ENCODE results near the gene INSR. TPM values are rescaled to one million over a fixed set of nuclear protein-coding genes. Genes with fewer than 3 reads are reported as not detected.
A peak's percentile ranks its signal among the peaks of the same experiment; 100 is the strongest.

Gene INSR
- total RNA-seq, 1 donor from 2014 or later, result 32.5 TPM

DNA sequence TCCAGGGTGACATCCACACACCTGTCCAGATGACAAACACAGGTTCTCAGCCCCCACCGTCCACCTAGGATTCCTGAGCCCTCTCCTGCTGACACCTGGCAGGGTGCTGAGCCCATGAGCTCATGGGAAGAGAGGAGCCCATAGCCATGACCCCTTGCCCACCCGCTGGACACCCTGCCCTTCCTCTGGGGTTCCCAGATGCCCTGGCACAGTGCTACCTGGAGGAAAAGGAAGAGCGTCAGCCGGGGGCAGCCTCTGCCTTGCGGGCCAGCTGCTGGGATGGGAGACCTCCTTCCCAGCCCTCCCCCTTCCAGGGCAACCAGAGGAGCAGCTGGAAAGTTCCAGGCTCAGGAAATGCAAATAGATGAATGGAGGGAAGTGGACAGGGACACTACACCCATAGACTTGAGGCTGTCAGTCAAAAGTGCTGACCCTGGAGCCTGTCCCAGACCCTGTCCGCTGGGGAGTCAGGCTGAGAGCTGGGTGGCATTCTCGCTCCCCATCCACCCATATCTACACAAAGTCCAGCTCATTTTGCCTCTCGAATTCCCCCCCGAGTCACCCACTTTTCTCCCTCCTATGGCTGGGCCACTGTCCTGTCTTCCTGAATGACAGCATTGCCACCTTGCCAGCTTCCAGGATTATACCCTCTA, 42.2 kb upstream of the INSR start:
- TF ChIP-seq, protein P1, sequence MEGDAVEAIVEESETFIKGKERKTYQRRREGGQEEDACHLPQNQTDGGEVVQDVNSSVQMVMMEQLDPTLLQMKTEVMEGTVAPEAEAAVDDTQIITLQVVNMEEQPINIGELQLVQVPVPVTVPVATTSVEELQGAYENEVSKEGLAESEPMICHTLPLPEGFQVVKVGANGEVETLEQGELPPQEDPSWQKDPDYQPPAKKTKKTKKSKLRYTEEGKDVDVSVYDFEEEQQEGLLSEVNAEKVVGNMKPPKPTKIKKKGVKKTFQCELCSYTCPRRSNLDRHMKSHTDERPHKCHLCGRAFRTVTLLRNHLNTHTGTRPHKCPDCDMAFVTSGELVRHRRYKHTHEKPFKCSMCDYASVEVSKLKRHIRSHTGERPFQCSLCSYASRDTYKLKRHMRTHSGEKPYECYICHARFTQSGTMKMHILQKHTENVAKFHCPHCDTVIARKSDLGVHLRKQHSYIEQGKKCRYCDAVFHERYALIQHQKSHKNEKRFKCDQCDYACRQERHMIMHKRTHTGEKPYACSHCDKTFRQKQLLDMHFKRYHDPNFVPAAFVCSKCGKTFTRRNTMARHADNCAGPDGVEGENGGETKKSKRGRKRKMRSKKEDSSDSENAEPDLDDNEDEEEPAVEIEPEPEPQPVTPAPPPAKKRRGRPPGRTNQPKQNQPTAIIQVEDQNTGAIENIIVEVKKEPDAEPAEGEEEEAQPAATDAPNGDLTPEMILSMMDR (IDR thresholded peaks at IDR 0.05), result no peak
- no peak overlapping the region for H3K27ac Mint-ChIP-seq (ENCODE audit: unreplicated experiment)
- H3K4me1 Mint-ChIP-seq (ENCODE audit: low read depth), result peaks cover 6% of the 10 kb centered on the region
- H3K27me3 Mint-ChIP-seq (ENCODE audit: low read depth), result peaks cover 26% of the 10 kb centered on the region
- H3K36me3 Mint-ChIP-seq (ENCODE audit: low read depth), result no peaks in the 10 kb centered on the region
- no peak overlapping the region for H3K4me3 Mint-ChIP-seq (ENCODE audit: unreplicated experiment)
- DNase-seq (ENCODE audit: low spot score), result no peak
- no peaks in the 10 kb centered on the region for H3K9me3 Mint-ChIP-seq (ENCODE audit: low read depth)

GRCh38 chr19:7333198-7334118, 39.2 kb upstream of the INSR start:
- H3K4me3 Mint-ChIP-seq (ENCODE audit: unreplicated experiment), result no peak overlapping the region
- no peaks in the 10 kb centered on the region for H3K36me3 Mint-ChIP-seq (ENCODE audit: low read depth)
- DNase-seq (ENCODE audit: low spot score), result no peak
- no peak overlapping the region for H3K27ac Mint-ChIP-seq (ENCODE audit: unreplicated experiment)
- TF ChIP-seq, protein P1 (IDR thresholded peaks at IDR 0.05), result no peak
- peaks cover 22% of the 10 kb centered on the region for H3K27me3 Mint-ChIP-seq (ENCODE audit: low read depth)
- no peaks in the 10 kb centered on the region for H3K9me3 Mint-ChIP-seq (ENCODE audit: low read depth)
- no peaks in the 10 kb centered on the region for H3K4me1 Mint-ChIP-seq (ENCODE audit: low read depth)

DNA sequence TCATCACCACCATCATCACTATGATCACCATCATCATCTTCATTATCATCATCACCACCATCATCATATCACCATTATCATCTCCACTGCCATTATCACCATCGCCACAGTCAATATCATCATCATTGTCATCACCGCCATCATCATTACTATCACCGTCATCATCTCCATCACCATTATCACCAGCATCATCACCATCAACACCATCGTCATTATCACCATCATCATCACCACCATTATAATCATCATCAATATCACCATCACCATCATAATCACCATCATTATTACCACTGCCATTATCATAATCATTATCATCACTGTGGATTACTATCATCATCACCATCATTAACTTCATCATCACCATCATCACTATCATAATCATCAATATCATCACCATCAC, 37.2 kb upstream of the INSR start:
- H3K36me3 Mint-ChIP-seq (ENCODE audit: low read depth), result no peaks in the 10 kb centered on the region

DNA sequence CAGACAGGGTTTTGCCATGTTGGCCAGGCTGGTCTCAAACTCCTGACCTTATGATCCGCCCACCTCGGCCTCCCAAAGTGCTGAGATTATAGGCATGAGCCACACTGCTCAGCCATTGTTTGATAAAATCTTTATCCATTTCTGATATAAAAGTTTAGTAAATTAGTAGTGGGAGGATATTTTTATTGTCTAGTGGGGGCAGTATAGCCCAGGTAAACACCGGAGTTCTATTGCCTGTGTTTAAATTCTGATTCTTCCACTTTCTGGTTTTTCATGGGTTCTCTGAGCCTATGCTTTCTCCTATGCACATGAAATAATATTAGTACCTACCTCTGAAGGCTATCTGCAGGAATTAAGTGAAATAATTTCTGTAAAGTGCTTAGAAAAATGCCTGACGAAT, 34.4 kb upstream of the INSR start:
- H3K36me3 Mint-ChIP-seq (ENCODE audit: low read depth), result peaks cover 1% of the 10 kb centered on the region
- DNase-seq (ENCODE audit: low spot score), result peak; percentile 6
- H3K27me3 Mint-ChIP-seq (ENCODE audit: low read depth), result peaks cover 13% of the 10 kb centered on the region
- TF ChIP-seq, protein P1 (IDR thresholded peaks at IDR 0.05), result no peak
- peaks cover 10% of the 10 kb centered on the region for H3K9me3 Mint-ChIP-seq (ENCODE audit: low read depth)
- H3K4me1 Mint-ChIP-seq (ENCODE audit: low read depth), result no peaks in the 10 kb centered on the region
- no peak overlapping the region for H3K4me3 Mint-ChIP-seq (ENCODE audit: unreplicated experiment)
- no peak overlapping the region for H3K27ac Mint-ChIP-seq (ENCODE audit: unreplicated experiment)

More for the DNA sequence above, 37.2 kb upstream of the INSR start:
- peaks cover 19% of the 10 kb centered on the region for H3K27me3 Mint-ChIP-seq (ENCODE audit: low read depth)
- no peaks in the 10 kb centered on the region for H3K9me3 Mint-ChIP-seq (ENCODE audit: low read depth)
- TF ChIP-seq, protein P1 (IDR thresholded peaks at IDR 0.05), result no peak
- no peak overlapping the region for H3K27ac Mint-ChIP-seq (ENCODE audit: unreplicated experiment)
- no peak overlapping the region for H3K4me3 Mint-ChIP-seq (ENCODE audit: unreplicated experiment)
- H3K4me1 Mint-ChIP-seq (ENCODE audit: low read depth), result no peaks in the 10 kb centered on the region
- no peak for DNase-seq (ENCODE audit: low spot score)

GRCh38 chr19:7327802-7328201, 33.6 kb upstream of the INSR start:
- no peak for DNase-seq (ENCODE audit: low spot score)
- no peak overlapping the region for H3K27ac Mint-ChIP-seq (ENCODE audit: unreplicated experiment)
- no peaks in the 10 kb centered on the region for H3K4me1 Mint-ChIP-seq (ENCODE audit: low read depth)
- peaks cover 10% of the 10 kb centered on the region for H3K9me3 Mint-ChIP-seq (ENCODE audit: low read depth)
- H3K36me3 Mint-ChIP-seq (ENCODE audit: low read depth), result peaks cover 1% of the 10 kb centered on the region
- TF ChIP-seq, protein P1 (IDR thresholded peaks at IDR 0.05), result no peak
- peaks cover 8% of the 10 kb centered on the region for H3K27me3 Mint-ChIP-seq (ENCODE audit: low read depth)
- no peak overlapping the region for H3K4me3 Mint-ChIP-seq (ENCODE audit: unreplicated experiment)
